Neural progenitor cell (in vitro differentiated cells): ENCODE results near the gene TIMM29.
A peak's percentile ranks its signal among the peaks of the same experiment; 100 is the strongest.

Experiments
- CTCF ChIP-seq: fragments of 200-600 bp; sonication (generic); IDR thresholded peaks from 2 replicates; pipeline ENCODE4 v1.5.1; 2017; ENCODE audit warnings: antibody characterized with exemption, mild to moderate bottlenecking
- EZH2phosphoT487 ChIP-seq: fragments of 200-600 bp; sonication (generic); IDR thresholded peaks from 2 replicates; pipeline ENCODE4 v1.6.1; 2017; ENCODE audit warnings: antibody characterized with exemption

- TF ChIP-seq CTCF: peak; percentile 22
- no peak for TF ChIP-seq EZH2phosphoT487
Measured at GRCh38 chr19:10964903-10965302, 36.3 kb downstream of the TIMM29 start.
